HG03460 (cell line): Measurements from ENCODE around the gene UBL5.

Experiments
- ATAC-seq: cut with Tn5 transposase; IDR thresholded peaks from one replicate; pipeline ENCODE4 v1.9.1; 2021; ENCODE audit not compliant: unreplicated experiment

Gene UBL5

GRCh38 chr19:9850235-9850959 is 22.7 kb downstream of the UBL5 start:
- no peak for ATAC-seq

DNA sequence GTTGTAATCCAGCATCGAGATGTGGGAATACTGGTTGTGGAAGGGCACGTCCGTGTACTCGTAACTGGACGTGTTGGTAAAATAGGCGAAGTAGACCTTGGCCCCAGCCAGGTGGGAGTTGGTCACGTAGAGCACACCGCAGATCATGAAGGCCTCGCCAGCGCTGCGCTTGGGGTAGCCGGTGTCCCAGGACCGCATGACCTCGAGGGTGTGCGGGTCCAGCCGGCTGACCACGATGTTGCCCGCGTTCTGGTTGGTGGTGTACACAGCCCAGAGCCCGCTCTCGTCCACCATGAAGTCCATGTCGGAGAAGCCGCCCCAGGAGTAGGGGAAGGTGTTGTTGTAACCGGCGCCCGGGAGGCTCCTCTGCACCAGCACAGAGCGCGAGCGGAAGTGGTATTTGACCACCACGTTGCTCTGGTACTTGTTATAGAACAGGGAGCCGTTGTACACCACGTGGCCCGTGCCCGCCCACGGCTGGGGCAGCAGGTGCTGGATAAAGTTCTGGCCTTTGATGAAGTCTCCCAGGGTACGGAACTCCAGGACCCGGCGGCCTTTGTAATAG is 26.6 kb downstream of the UBL5 start:
- no peak for ATAC-seq

DNA sequence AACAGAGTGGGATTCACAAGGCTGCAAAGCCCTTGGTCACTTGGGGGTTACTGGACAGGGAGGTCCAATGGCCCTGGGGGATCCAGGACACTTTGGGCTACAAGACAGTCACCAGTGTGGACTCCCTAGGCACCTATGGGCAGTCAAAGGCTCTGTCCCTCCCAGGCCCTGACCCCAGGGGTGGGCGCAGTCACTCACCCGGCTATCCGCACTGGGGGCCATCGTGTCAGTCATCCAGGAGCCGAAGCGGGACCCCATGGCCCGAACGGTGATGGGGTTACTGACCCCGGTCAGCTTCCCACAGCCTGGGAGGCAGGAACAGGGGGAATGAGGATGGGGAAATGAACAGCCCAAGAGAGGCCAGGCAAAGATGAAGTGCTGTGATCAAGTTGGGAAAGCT is 28.9 kb downstream of the UBL5 start:
- ATAC-seq: no peak

DNA sequence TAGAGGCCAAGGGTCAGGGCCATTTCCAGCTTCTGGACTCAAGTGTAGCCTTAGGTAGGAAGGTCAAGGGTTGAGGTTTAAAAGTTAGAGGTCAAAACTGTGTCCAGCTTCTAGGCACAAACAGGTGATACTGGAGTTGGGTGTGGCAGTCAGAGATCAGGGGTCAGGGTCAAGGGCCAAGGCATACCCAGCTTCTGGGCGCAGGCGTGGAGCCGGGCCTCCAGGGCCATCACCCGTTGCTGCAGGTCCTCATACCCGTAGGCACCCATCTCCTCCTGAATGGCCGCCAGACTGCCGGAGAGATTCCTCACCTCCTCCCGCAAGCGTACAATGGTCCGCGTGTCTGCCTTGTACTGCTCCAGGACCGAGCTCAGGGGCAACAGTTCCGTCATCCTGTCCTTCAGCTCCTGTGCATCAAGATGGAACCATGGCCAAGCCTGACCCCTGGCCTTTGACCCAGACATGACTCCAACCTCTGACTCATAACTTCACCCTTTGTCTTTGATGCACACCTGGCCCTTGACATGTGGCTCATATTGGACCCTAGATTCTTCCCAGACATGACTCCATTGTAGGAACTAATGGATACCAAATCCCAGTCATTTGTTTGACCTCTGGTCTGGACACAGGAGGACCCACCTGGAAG is 29.5 kb downstream of the UBL5 start:
- ATAC-seq: no peak

DNA sequence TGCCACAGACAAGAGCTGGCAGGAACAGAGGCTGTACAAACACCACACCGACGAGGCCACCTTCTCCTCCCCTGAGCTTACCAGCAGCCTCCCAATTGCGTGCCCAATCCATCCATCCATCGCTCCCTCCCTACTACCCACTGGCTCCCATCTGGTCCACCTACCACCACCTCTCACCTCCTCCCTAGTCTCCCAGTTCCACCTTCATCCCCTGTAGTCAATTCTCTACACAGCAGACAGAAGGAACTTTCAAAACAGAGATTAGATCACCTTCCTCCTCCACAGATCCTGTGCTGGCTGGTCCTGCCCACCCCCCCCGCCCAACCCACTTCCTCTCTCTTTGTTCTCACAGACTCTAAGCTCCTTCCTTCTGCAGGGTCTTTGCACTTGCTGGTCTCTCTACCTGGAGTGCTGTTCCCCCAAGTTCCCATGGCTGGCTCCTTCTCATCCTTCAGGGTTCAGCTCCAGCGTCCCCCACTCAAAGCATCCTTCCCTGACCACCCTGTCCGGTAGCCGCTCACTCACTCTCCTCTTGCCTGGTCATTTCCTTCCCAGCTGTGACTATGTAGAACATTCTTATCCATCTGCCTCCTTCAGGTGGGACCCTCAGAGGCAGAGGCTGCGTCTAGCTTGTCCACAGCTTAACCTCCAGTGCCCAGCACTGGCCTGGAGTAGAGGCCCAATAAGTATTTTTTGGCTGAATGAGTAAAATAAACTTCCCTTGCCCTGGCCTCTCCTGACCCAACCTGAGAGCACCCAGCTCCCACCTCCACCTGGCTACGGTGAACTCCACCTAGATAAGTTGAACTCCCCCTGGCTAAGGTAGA is 30.4 kb downstream of the UBL5 start:
- ATAC-seq: no peak

DNA sequence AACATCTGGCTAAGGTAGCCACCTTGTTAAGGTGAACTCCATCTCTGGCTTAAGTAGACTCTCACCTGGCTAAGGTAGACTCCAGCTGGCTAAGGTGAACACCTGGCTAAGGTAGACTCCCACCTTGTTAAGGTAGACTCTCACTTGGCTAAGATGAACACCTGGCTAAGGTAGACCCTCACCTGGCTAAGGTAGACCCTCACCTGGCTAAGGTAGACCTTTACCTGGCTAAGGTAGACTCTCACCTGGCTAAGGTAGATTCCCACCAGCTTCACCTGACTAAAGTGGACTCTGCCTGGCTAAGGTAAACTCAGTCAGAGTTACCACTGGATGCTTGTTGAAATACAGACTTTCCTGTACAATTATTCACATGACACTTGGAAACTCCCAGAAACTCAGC is 31.0 kb downstream of the UBL5 start:
- ATAC-seq: no peak

DNA sequence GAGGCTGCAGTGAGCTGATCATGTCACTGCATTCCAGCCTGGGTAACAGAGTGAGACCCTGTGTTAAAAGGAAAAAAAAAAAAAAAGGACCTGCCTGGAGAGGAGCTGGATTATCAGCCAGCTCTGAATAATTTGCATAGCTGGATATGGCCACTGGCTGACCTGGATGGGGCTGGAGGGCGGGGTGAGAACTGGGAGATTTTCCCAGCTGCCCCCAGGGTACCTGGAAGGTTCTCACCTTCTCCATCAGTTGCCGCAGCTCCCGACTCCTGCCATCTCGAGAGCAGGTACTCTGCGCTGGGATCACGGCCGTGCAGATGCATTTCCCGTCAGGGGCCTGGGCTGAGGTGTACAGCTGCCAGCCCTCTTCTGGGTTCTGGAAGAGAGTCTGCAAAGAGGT is 32.7 kb downstream of the UBL5 start:
- no peak for ATAC-seq

- no peak for ATAC-seq
Observed at GRCh38 chr19:9861503-9861902, 33.8 kb downstream of the UBL5 start.

DNA sequence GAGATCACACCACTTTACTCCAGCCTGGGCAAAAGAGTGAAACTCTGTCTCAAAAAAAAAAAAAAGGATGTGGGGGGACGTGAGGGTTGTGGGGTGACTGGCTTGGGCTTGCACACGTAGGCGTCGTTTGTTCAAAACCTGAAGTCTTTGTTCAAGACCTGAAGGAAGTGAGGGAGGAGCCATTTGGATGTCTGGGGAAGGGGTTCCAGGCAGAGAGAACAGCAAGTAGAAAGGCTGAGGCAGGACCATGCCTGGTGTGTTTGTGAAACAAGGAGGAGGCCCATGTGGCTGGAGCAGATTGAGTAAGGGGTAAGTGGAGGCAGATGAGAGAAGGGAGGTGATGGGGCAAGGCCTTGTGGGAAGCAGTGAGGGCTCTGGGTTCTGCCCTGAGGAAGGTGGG is 35.2 kb downstream of the UBL5 start:
- ATAC-seq: no peak

GRCh38 chr19:9863759-9864158 is 36.0 kb downstream of the UBL5 start:
- ATAC-seq: no peak

DNA sequence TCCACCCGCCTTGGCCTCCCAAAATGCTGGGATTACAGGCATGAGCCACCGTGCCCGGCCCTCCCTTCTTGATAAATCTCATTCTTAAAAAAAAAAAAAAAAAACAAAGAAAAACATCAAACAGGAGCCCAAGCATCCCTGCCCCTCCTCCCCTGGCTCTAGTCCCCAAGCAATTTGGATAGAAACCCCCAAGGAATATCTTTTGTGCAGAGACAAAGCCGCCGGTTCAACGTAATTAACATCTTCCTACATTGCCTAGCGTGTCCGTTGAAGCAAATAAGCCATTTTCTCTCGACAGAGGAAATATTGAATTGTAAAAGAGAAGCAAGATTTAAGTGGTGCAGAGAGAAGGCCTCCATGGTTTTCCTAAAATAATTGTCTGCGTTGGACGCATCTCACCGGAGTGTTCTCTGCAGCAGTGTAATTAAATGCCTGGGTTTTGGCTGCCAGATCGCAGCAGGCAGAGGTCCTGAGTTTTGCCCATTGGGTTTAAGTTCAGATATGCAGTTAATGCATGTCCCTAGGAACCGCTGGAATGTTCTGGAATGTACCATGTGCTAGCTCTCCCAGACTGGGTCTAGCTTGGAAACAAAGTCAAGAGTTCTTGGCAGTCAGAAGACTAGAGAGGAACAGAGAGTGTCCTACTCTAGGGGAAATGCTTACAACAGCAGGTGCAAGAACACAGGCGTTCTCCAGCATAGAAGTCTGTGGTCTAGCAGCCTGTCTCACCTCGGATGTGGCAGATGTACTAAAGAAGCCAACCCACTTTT is 38.2 kb downstream of the UBL5 start:
- ATAC-seq: no peak

GRCh38 chr19:9868983-9869617 is 41.4 kb downstream of the UBL5 start:
- ATAC-seq: no peak

DNA sequence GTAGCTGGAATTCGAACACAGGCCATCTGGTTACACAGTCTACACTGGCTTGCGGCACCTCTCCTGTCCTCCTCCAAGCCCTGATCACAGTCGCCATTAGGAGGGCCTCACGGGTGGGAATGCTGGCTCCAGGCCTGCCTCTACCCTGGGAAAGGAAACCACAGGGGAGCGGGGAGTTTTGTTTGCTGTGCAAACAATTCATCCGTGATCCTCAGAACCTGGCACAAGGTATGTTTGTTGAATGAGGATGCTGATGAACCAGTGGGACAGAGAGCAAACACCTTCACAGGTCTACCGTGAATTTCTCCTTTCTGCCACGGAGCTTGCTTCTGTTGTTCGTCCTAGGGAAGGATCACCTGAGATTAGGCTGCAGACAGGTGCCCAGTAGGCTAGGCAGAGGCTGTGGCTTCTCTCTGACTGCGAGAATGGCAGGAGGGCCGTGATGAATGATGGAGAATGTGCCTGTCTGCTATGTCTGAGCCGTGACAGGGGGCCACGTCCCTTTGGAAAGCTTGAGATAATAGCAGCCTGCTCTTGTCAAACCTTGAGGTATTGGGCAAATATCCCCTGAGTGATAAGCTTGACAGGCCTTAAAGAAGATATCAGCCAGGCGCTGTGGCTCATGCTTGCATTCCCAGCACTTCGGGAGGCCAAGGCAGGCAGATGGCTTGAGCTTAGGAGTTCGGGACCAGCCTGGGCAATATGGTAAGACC is 44.1 kb downstream of the UBL5 start:
- no peak for ATAC-seq

DNA sequence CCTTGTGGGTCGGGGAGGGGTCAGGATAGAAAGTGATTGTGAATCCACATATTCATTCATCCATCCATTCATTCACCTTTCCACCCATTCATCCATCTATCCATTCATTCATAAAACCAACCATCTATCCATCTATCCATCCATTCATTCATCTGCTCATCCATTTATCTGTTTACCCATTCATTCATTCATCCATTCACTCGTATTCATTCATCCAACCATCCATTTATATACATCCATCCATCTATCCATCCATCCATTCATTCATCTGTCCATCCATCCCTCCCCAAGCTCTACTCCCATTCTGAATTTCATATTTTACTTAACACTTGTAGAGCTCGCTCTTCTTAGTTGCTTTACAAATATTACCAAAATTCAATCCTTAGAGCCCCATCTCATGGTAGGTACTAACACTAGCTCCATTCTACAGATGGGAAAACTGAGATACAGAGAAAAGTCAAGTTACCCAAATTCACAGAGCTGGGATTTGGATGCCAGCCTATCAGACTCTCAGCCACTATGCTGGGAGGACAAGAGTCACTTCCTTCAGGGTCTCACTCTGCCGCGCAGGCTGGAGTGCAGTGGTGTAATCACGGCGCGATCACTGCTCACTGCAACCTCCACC is 45.0 kb downstream of the UBL5 start:
- no peak for ATAC-seq

- no peak for ATAC-seq
Observed at GRCh38 chr19:9875031-9875627, 47.4 kb downstream of the UBL5 start.

GRCh38 chr19:9875796-9876195 is 48.1 kb downstream of the UBL5 start:
- ATAC-seq: no peak

- ATAC-seq: no peak
Observed at GRCh38 chr19:9877780-9878510, 50.2 kb downstream of the UBL5 start.

DNA sequence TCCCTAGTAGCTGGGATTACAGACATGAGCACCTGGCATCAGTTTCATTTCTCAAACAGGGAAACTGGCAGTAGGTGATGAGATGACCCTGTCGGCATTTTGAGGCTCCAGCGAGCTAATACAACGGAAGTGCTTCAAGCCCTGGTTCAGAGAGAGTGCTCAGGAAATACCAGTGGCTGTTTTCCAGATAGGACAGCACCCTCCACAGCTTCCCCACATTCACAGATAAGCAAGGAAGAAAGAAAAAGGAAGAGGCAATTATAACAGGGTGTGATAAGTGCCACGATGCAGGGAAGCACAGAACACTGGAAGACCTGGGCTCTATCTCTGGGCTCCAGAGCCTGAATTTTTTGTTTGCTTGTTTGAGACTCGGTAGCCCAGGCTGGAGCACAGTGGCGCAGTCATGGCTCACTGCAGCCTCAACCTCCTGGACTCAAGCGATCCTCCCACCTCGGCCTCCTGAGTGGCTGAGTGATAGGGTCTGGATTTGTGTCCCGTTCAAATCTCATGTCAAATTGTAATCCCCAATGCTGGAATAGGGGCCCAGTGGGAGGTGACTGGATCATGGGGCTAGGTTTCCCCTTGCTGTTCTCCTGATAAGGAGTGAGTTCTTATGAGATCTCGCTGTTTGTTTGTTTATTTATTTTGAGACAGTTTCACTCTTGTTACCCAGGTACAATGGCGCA is 50.9 kb downstream of the UBL5 start:
- no peak for ATAC-seq
